ENCODE data around the gene KDR.

KDR gene

DNA sequence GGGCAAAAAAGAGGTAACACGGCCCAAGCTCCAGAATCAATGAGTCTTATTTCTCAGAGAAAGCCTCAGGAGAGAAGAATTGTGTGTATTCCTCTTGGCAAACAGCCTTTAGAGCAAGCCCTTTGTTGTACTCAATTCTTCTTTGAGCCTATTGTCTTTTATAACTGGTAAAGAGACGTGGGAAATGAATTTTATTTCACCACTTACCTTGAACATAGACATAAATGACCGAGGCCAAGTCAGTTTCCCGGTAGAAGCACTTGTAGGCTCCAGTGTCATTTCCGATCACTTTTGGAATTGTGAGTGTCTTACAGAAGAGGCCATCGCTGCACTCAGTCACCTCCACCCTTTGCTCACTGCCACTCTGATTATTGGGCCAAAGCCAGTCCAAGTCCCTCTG, 7.0 kb downstream of the KDR start:
- Histone ChIP-seq H3F3A (ENCODE audit: insufficient read depth, low read length) (no peaks in the 10 kb centered on the region), H3K27me3 (ENCODE audit: insufficient read depth, low read length) (no peaks in the 10 kb centered on the region), H3K9me2 (ENCODE audit: low read depth, low read length) (no peaks in the 10 kb centered on the region), H3K27ac (ENCODE audit: low read depth, low read length, poor library complexity, severe bottlenecking) (no peak overlapping the region), H4K20me1 (ENCODE audit: insufficient read depth, low read length) (no peaks in the 10 kb centered on the region), H3K36me3 (ENCODE audit: insufficient read depth, low read length) (no peaks in the 10 kb centered on the region), H3K9me3 (ENCODE audit: low read length) (no peaks in the 10 kb centered on the region), H2AFZ (ENCODE audit: low read length) (no peak overlapping the region), H3K79me2 (ENCODE audit: insufficient read depth, low read length) (no peaks in the 10 kb centered on the region), H3K4me3 (ENCODE audit: low read depth, low read length, poor library complexity, severe bottlenecking) (no peak overlapping the region), H3K4me2 (ENCODE audit: low read length) (no peak overlapping the region), H3K4me1 (ENCODE audit: insufficient read depth, low read length, severe bottlenecking) (no peaks in the 10 kb centered on the region), H3K9ac (ENCODE audit: low read length) (no peak overlapping the region)
- TF ChIP-seq EZH2 (IDR thresholded peaks at IDR 0.05; ENCODE audit: borderline replicate concordance, low read length) (no peak), CTCF (IDR thresholded peaks at IDR 0.05; ENCODE audit: low read length) (no peak)

DNA sequence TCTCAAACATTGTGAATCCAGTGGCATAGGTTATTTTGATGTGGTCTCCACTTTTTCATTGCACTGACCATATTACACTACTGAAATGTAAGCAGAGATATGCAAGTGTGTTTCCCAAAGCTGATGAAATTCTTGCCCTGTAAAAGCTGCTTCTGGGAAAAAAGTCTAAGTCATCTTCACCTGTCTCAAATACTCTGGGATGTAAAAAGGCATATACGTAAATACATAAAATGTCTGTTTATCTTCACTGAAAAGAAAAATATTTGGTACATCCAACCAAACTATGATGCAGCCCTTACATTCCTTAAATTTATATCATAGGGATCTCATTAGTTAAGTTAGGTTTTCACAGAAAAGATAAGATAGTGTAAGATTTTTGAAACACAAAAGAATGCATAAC, 7.9 kb downstream of the KDR start:
- TF ChIP-seq CTCF (IDR thresholded peaks at IDR 0.05; ENCODE audit: low read length) (no peak), EZH2 (IDR thresholded peaks at IDR 0.05; ENCODE audit: borderline replicate concordance, low read length) (no peak)
- Histone ChIP-seq H3F3A (ENCODE audit: insufficient read depth, low read length) (no peaks in the 10 kb centered on the region), H3K4me1 (ENCODE audit: insufficient read depth, low read length, severe bottlenecking) (no peaks in the 10 kb centered on the region), H2AFZ (ENCODE audit: low read length) (no peak overlapping the region), H3K9me2 (ENCODE audit: low read depth, low read length) (no peaks in the 10 kb centered on the region), H3K79me2 (ENCODE audit: insufficient read depth, low read length) (no peaks in the 10 kb centered on the region), H3K27ac (ENCODE audit: low read depth, low read length, poor library complexity, severe bottlenecking) (no peak overlapping the region), H3K36me3 (ENCODE audit: insufficient read depth, low read length) (no peaks in the 10 kb centered on the region), H3K4me2 (ENCODE audit: low read length) (no peak overlapping the region), H3K4me3 (ENCODE audit: low read depth, low read length, poor library complexity, severe bottlenecking) (no peak overlapping the region), H4K20me1 (ENCODE audit: insufficient read depth, low read length) (no peaks in the 10 kb centered on the region), H3K27me3 (ENCODE audit: insufficient read depth, low read length) (no peaks in the 10 kb centered on the region), H3K9me3 (ENCODE audit: low read length) (no peaks in the 10 kb centered on the region), H3K9ac (ENCODE audit: low read length) (no peak overlapping the region)

DNA sequence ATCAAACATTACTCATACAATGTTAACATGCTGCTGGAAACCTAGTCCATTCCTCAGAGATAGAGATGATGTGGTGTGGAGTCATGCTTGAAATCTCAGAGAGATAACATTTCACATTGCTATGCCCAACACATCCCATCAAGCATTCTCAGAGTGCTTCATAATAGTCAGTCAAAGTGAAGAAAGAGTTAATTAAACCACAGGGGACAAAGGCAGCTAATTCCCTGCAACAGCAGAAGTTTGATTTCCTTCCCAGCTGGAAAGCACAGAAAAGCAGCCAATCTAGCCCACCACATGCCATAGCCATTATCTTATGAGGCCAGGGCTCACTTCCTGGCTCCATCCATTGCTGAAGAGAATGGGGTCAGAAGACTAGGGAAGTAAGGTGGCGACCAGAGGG, 8.9 kb downstream of the KDR start:
- no peak for TF ChIP-seq CTCF (IDR thresholded peaks at IDR 0.05; ENCODE audit: low read length)
- no peak for TF ChIP-seq EZH2 (IDR thresholded peaks at IDR 0.05; ENCODE audit: borderline replicate concordance, low read length)
- Histone ChIP-seq H3K9me3 (ENCODE audit: low read length) (no peaks in the 10 kb centered on the region), H3K27me3 (ENCODE audit: insufficient read depth, low read length) (no peaks in the 10 kb centered on the region), H3K9me2 (ENCODE audit: low read depth, low read length) (no peaks in the 10 kb centered on the region), H4K20me1 (ENCODE audit: insufficient read depth, low read length) (no peaks in the 10 kb centered on the region), H3K4me3 (ENCODE audit: low read depth, low read length, poor library complexity, severe bottlenecking) (no peak overlapping the region), H3F3A (ENCODE audit: insufficient read depth, low read length) (no peaks in the 10 kb centered on the region), H3K4me1 (ENCODE audit: insufficient read depth, low read length, severe bottlenecking) (no peaks in the 10 kb centered on the region), H3K4me2 (ENCODE audit: low read length) (no peak overlapping the region), H3K27ac (ENCODE audit: low read depth, low read length, poor library complexity, severe bottlenecking) (no peak overlapping the region), H3K79me2 (ENCODE audit: insufficient read depth, low read length) (no peaks in the 10 kb centered on the region), H2AFZ (ENCODE audit: low read length) (no peak overlapping the region), H3K9ac (ENCODE audit: low read length) (no peak overlapping the region), H3K36me3 (ENCODE audit: insufficient read depth, low read length) (no peaks in the 10 kb centered on the region)

Data from OCI-LY1 (cell line).